GM18870 (cell line): ENCODE data around the gene TSC1.

Experiments
- ATAC-seq: cut with Tn5 transposase; IDR thresholded peaks from one replicate; pipeline ENCODE4 v1.9.1; 2021; ENCODE audit warnings: moderate library complexity; ENCODE audit not compliant: unreplicated experiment

Gene TSC1

GRCh38 chr9:132939169-132939568 lies 5.2 kb downstream of the TSC1 start:
- no peak for ATAC-seq

GRCh38 chr9:132937463-132937901 lies 6.9 kb downstream of the TSC1 start:
- no peak for ATAC-seq

GRCh38 chr9:132935026-132935425 lies 9.4 kb downstream of the TSC1 start:
- no peak for ATAC-seq

- no peak for ATAC-seq
Observed at GRCh38 chr9:132931178-132931735, 13.2 kb downstream of the TSC1 start.

- no peak for ATAC-seq
Observed at GRCh38 chr9:132927704-132928103, 16.7 kb downstream of the TSC1 start.

- ATAC-seq: no peak
Observed at GRCh38 chr9:132923346-132923902, 21.0 kb downstream of the TSC1 start.

- ATAC-seq: no peak
Observed at GRCh38 chr9:132919614-132920268, 24.7 kb downstream of the TSC1 start.

- no peak for ATAC-seq
Observed at GRCh38 chr9:132914924-132915323, 29.5 kb downstream of the TSC1 start.

- ATAC-seq: no peak
Observed at GRCh38 chr9:132912131-132912530, 32.3 kb downstream of the TSC1 start.

- no peak for ATAC-seq
Observed at GRCh38 chr9:132910376-132910775, 34.0 kb downstream of the TSC1 start.

GRCh38 chr9:132909311-132909710 lies 35.1 kb downstream of the TSC1 start:
- no peak for ATAC-seq

GRCh38 chr9:132908635-132909034 lies 35.8 kb downstream of the TSC1 start:
- ATAC-seq: no peak

GRCh38 chr9:132905726-132906125 lies 38.7 kb downstream of the TSC1 start:
- no peak for ATAC-seq

GRCh38 chr9:132903574-132904492 lies 40.6 kb downstream of the TSC1 start:
- ATAC-seq: no peak

- ATAC-seq: no peak
Observed at GRCh38 chr9:132901858-132902831, 42.3 kb downstream of the TSC1 start.

GRCh38 chr9:132898051-132898450 lies 46.4 kb downstream of the TSC1 start:
- ATAC-seq: no peak

GRCh38 chr9:132896906-132897305 lies 47.5 kb downstream of the TSC1 start:
- ATAC-seq: no peak

GRCh38 chr9:132896264-132896663 lies 48.2 kb downstream of the TSC1 start:
- ATAC-seq: no peak

- no peak for ATAC-seq
Observed at GRCh38 chr9:132894862-132895835, 49.3 kb downstream of the TSC1 start.
